Natural killer cell (primary cell): ENCODE data around the gene SUOX. TPM values are rescaled to one million over a fixed set of nuclear protein-coding genes. Genes with fewer than 3 reads are reported as not detected.

ENCODE experiments used
- ATAC-seq, 3 donors: fragments of 150-1000 bp in 2 of 3; fragments of 200-7000 bp in 1 of 3; cut with Tn5 transposase; 1 replicate in 1 of 3; 2 replicates in 2 of 3; pipeline ENCODE4 v1.10.0; 2021; ENCODE audit warnings: mild to moderate bottlenecking in 2 of 3, moderate library complexity in 2 of 3
- DNase-seq, 2 donors: peaks; one replicate each; pipeline versions ENCODE4 v3.0.0 to v3.0.0-alpha.2; 2013 to 2021; ENCODE audit warnings: mixed read lengths in 1 of 2
- H3K27ac ChIP-seq: one replicate; pipeline ENCODE4 v1.5.1; 2013; ENCODE audit warnings: mild to moderate bottlenecking, low read length
- H3K27me3 ChIP-seq: one replicate; pipeline ENCODE4 v1.6.1; 2013; ENCODE audit warnings: low read length; ENCODE audit not compliant: control insufficient read depth, insufficient read depth
- H3K36me3 ChIP-seq: one replicate; pipeline ENCODE4 v1.6.1; 2013; ENCODE audit warnings: low read length; ENCODE audit not compliant: control insufficient read depth, insufficient read depth
- H3K4me1 ChIP-seq: one replicate; pipeline ENCODE4 v1.6.1; 2013; ENCODE audit warnings: low read length; ENCODE audit not compliant: control insufficient read depth, insufficient read depth
- H3K4me3 ChIP-seq: one replicate; pipeline ENCODE4 v1.5.1; 2013; ENCODE audit warnings: low read length
- H3K9me3 ChIP-seq: one replicate; pipeline ENCODE4 v1.6.1; 2013; ENCODE audit warnings: low read length; ENCODE audit not compliant: control insufficient read depth, insufficient read depth
- H3K27ac Mint-ChIP-seq, 2 donors: one replicate each; pipeline ENCODE4 v1.8.0; 2022; ENCODE audit warnings: mild to moderate bottlenecking in 2 of 2, mixed read lengths in 2 of 2, moderate library complexity in 1 of 2
- H3K27me3 Mint-ChIP-seq, 2 donors: one replicate each; pipeline ENCODE4 v1.8.0; 2022; ENCODE audit warnings: low read depth in 2 of 2, mixed read lengths in 2 of 2
- H3K36me3 Mint-ChIP-seq: one replicate; pipeline ENCODE4 v1.8.0; 2022; ENCODE audit warnings: mixed read lengths
- H3K4me1 Mint-ChIP-seq, 2 donors: one replicate each; pipeline ENCODE4 v1.8.0; 2022; ENCODE audit warnings: mixed read lengths in 2 of 2
- H3K4me3 Mint-ChIP-seq: one replicate; pipeline ENCODE4 v1.8.0; 2022; ENCODE audit warnings: mild to moderate bottlenecking, moderate library complexity, mixed read lengths
- H3K9me3 Mint-ChIP-seq, 2 donors: one replicate each; pipeline ENCODE4 v1.8.0; 2022; ENCODE audit warnings: mixed read lengths in 2 of 2
- WGBS: methylation state at CpG from one replicate; pipeline ENCODE4 v1.1.7; 2013; ENCODE audit warnings: missing lambda C conversion rate; ENCODE audit not compliant: insufficient coverage; 5-methylcytosine and 5-hydroxymethylcytosine counted together
- intact Hi-C: fragments of 100-400 bp; cut with micrococcal nuclease; formaldehyde crosslinking; loops from one replicate; pipeline ENCODE4 v1.14.2; 2022
- total RNA-seq, 4 donors: library from RNA; stranded (reverse); fragments of 120-200 nt in 1 of 4; gene quantifications; one replicate each; pipeline versions ENCODE4 v1.2.3 to v1.2.4, GENCODE V29; 2013 to 2022
- TF ChIP-seq, protein P1 (sequence below): fragments of 200-600 bp; IDR thresholded peaks from one replicate; pipeline ENCODE4 v1.8.0; 2022; ENCODE audit warnings: antibody characterized with exemption

Gene SUOX
- total RNA-seq, 3 donors from 2014 or later (not counting 1 experiment from before 2014, with no cell fraction given) = 11.0 to 15.9 (median 14.6) TPM

DNA sequence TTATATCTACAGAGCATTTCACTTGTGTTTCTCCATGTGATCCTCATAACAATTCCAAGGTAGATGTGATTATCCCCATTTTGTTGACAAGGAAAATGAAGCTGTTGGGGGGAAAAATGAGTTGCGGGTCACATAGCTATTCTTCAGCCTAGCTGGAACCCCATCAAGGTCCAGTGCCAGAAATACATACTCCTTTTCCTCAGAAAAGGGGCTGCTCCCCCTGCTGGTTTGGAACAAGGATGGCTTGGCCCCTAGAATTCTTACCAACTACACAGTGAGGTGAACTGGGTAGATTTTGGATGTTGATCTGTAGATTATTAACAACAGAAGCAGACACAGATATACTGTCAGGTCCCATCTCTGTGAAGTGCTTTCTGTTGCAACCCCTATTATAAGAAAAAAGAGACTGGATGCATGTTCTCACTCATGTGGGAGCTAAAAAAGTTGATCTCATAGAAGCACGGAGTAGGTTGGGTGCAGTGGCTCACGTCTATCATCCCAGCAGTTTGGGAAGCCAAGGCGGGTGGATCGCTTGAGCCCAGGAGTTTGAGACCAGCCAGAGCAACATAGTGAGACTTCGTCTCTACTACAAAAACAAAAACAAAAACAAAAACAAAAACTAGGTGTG is 32.7 kb downstream of the SUOX start:
- Mint-ChIP-seq H3K4me1 (no peaks in the 10 kb centered on the region), H3K9me3 (no peaks in the 10 kb centered on the region), H3K27ac (no peak overlapping the region), H3K36me3 (no peaks in the 10 kb centered on the region), H3K27me3 (no peaks in the 10 kb centered on the region), H3K4me3 (no peak overlapping the region)
- peaks cover 6% of the 10 kb centered on the region for H3K36me3 ChIP-seq
- ATAC-seq = peak in 2 of 3 donors; percentile 44 to 69
- no peaks in the 10 kb centered on the region for H3K27me3 ChIP-seq
- TF ChIP-seq, protein P1, sequence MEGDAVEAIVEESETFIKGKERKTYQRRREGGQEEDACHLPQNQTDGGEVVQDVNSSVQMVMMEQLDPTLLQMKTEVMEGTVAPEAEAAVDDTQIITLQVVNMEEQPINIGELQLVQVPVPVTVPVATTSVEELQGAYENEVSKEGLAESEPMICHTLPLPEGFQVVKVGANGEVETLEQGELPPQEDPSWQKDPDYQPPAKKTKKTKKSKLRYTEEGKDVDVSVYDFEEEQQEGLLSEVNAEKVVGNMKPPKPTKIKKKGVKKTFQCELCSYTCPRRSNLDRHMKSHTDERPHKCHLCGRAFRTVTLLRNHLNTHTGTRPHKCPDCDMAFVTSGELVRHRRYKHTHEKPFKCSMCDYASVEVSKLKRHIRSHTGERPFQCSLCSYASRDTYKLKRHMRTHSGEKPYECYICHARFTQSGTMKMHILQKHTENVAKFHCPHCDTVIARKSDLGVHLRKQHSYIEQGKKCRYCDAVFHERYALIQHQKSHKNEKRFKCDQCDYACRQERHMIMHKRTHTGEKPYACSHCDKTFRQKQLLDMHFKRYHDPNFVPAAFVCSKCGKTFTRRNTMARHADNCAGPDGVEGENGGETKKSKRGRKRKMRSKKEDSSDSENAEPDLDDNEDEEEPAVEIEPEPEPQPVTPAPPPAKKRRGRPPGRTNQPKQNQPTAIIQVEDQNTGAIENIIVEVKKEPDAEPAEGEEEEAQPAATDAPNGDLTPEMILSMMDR = peak; percentile 32
- no peaks in the 10 kb centered on the region for H3K9me3 ChIP-seq
- 95% methylated on average over 6 of the region's 6 CpGs for WGBS
- H3K4me1 ChIP-seq = peaks cover 4% of the 10 kb centered on the region
- no peak overlapping the region for H3K4me3 ChIP-seq
- DNase-seq = peak in 1 of 2 donors; percentile 73
- H3K27ac ChIP-seq = no peak overlapping the region
- intact Hi-C loops = loop anchor here (2.0 to 5.0 kb wide), 2 partner anchors 33 to 292 kb away; partner anchors contain the start of gene SUOX

- no peaks in the 10 kb centered on the region for H3K27me3 Mint-ChIP-seq
- no peak for ATAC-seq
- H3K4me3 Mint-ChIP-seq = no peak overlapping the region
- Histone ChIP-seq H3K36me3 (peaks cover 6% of the 10 kb centered on the region), H3K4me3 (no peak overlapping the region), H3K27ac (no peak overlapping the region), H3K27me3 (no peaks in the 10 kb centered on the region), H3K4me1 (peaks cover 5% of the 10 kb centered on the region), H3K9me3 (no peaks in the 10 kb centered on the region)
- no peak overlapping the region for H3K27ac Mint-ChIP-seq
- intact Hi-C loops = no loop called here
- no peaks in the 10 kb centered on the region for H3K4me1 Mint-ChIP-seq
- no peaks in the 10 kb centered on the region for H3K36me3 Mint-ChIP-seq
- 93% methylated on average over 1 of the region's 1 CpG for WGBS
- TF ChIP-seq, protein P1 = no peak
- H3K9me3 Mint-ChIP-seq = no peaks in the 10 kb centered on the region
- DNase-seq = peak in 1 of 2 donors; percentile 63
These were observed 34.9 kb downstream of the SUOX start for GRCh38 chr12:56031987-56032386.

DNA sequence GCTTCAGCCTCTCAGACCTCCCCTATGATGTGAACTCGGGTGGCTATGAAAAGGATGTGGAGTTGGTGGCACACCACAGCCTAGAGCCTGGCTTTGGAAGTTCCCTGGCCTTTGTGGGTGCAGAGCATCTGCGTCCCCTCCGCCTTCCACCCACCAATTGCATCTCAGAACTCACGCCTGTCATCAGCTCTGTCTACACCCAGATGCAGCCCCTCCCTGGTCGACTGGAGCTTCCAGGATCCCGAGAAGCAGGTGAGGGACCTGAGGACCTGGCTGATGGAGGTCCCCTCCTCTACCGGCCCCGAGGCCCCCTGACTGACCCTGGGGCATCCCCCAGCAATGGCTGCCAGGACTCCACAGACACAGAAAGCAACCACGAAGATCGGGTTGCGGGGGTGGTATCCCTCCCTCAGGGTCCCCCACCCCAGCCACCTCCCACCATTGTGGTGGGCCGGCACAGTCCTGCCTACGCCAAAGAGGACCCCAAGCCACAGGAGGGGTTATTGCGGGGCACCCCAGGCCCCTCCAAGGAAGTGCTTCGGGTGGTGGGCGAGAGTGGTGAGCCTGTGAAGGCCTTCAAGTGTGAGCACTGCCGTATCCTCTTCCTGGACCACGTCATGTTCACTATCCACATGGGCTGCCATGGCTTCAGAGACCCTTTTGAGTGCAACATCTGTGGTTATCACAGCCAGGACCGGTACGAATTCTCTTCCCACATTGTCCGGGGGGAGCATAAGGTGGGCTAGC is 37.7 kb downstream of the SUOX start:
- Histone ChIP-seq H3K27me3 (no peaks in the 10 kb centered on the region), H3K27ac (no peak overlapping the region), H3K4me1 (peaks cover 5% of the 10 kb centered on the region), H3K36me3 (peaks cover 1% of the 10 kb centered on the region), H3K4me3 (no peak overlapping the region), H3K9me3 (no peaks in the 10 kb centered on the region)
- Mint-ChIP-seq H3K4me1 (peaks cover 0 to 8% of the 10 kb centered on the region in 2 donors), H3K36me3 (no peaks in the 10 kb centered on the region), H3K4me3 (no peak overlapping the region), H3K27ac (peak overlapping the region in 1 of 2 donors; percentile 15), H3K27me3 (no peaks in the 10 kb centered on the region), H3K9me3 (no peaks in the 10 kb centered on the region)
- 81% methylated on average over 21 of the region's 21 CpGs for WGBS
- TF ChIP-seq, protein P1 = no peak
- peak; percentile 43 to 66 (median 62) for ATAC-seq
- intact Hi-C loops = no loop called here
- DNase-seq = peak in 1 of 2 donors; percentile 72
